DMS114 treated with DMSO at 0.1 percent for 48 hours (cell line): Measurements from ENCODE around the gene RBM39.
A peak's percentile ranks its signal among the peaks of the same experiment; 100 is the strongest.
"Not testable (repeated sequence)": the region's sequence is repeated elsewhere in the genome, so short reads cannot be mapped to it uniquely, and the experiment has no call there.

Experiments
- DNase-seq: peaks from one replicate; lab custom pipeline; 2025; ENCODE audit not compliant: unreplicated experiment; lab: John Stamatoyannopoulos, UW

Gene RBM39

GRCh38 chr20:35741892-35742740, at the start of gene RBM39:
TSS of gene RBM39 (minus strand) at chr20:35742260. CDS start at chr20:35740874, 1,386 bp downstream.
- DNase-seq = peak; percentile 98

- no peak for DNase-seq
Observed at GRCh38 chr20:35791821-35792220, 49.8 kb upstream of the RBM39 start.

- no peak for DNase-seq
Observed at GRCh38 chr20:35791097-35791496, 49.0 kb upstream of the RBM39 start.

GRCh38 chr20:35788796-35789195, 46.7 kb upstream of the RBM39 start:
- DNase-seq = no peak

- not testable (repeated sequence) for DNase-seq
Observed at GRCh38 chr20:35785541-35785940, 43.5 kb upstream of the RBM39 start.

- DNase-seq = not testable (repeated sequence)
Observed at GRCh38 chr20:35783811-35784210, 41.8 kb upstream of the RBM39 start.

- DNase-seq = no peak
Observed at GRCh38 chr20:35776513-35777101, 34.5 kb upstream of the RBM39 start.

GRCh38 chr20:35774391-35774790, 32.3 kb upstream of the RBM39 start:
- DNase-seq = no peak

GRCh38 chr20:35773154-35773751, 31.2 kb upstream of the RBM39 start:
- DNase-seq = no peak

- no peak for DNase-seq
Observed at GRCh38 chr20:35772563-35773058, 30.6 kb upstream of the RBM39 start.

GRCh38 chr20:35771689-35772562, 29.9 kb upstream of the RBM39 start, which contains the start of gene PHF20:
TSS of gene PHF20 (plus strand) at chr20:35772015. CDS start at chr20:35801523, 29,508 bp downstream.
- DNase-seq = peak; percentile 68

GRCh38 chr20:35771367-35771688, 29.3 kb upstream of the RBM39 start:
- DNase-seq = no peak

GRCh38 chr20:35768731-35769664, 26.9 kb upstream of the RBM39 start:
- DNase-seq = no peak

- DNase-seq = no peak
Observed at GRCh38 chr20:35767683-35768481, 25.8 kb upstream of the RBM39 start.

- DNase-seq = no peak
Observed at GRCh38 chr20:35766843-35767242, 24.8 kb upstream of the RBM39 start.

GRCh38 chr20:35764936-35765335, 22.9 kb upstream of the RBM39 start:
- not testable (repeated sequence) for DNase-seq

- no peak for DNase-seq
Observed at GRCh38 chr20:35762461-35762860, 20.4 kb upstream of the RBM39 start.

GRCh38 chr20:35761548-35761947, 19.5 kb upstream of the RBM39 start:
- DNase-seq = not testable (repeated sequence)

GRCh38 chr20:35757098-35757705, 15.1 kb upstream of the RBM39 start:
- DNase-seq = no peak
